Skeletal muscle tissue (tissue), 4 donors: ENCODE results near the gene RBM38. TPM values are rescaled to one million over a fixed set of nuclear protein-coding genes. Genes with fewer than 3 reads are reported as not detected.
"Not testable (repeated sequence)": the region's sequence is repeated elsewhere in the genome, so short reads cannot be mapped to it uniquely, and the experiment has no call there.

Experiments
- H3K27ac ChIP-seq: one replicate; pipeline ENCODE4 v1.7.0; 2013; ENCODE audit warnings: mild to moderate bottlenecking, low read depth, low read length, inconsistent platforms
- H3K27me3 ChIP-seq, 3 donors: one replicate each; pipeline ENCODE4 v1.7.0; 2013; ENCODE audit warnings: low read length in 3 of 3; ENCODE audit not compliant: control insufficient read depth in 3 of 3, insufficient read depth in 3 of 3
- H3K36me3 ChIP-seq, 3 donors: one replicate each; pipeline ENCODE4 v1.7.0; 2013; ENCODE audit warnings: low read length in 3 of 3; ENCODE audit not compliant: control insufficient read depth in 3 of 3, insufficient read depth in 3 of 3
- H3K4me1 ChIP-seq, 3 donors: one replicate each; pipeline ENCODE4 v1.7.0; 2013; ENCODE audit warnings: low read length in 3 of 3, mild to moderate bottlenecking in 3 of 3; ENCODE audit not compliant: control insufficient read depth in 3 of 3, insufficient read depth in 3 of 3
- H3K4me3 ChIP-seq, 3 donors: one replicate each; pipeline ENCODE4 v1.7.0; 2013; ENCODE audit warnings: low read length in 3 of 3
- H3K9ac ChIP-seq, 3 donors: one replicate each; pipeline ENCODE4 v1.7.0; 2013; ENCODE audit warnings: low read length in 3 of 3, mild to moderate bottlenecking in 3 of 3, moderate library complexity in 2 of 3, low read depth in 1 of 3
- H3K9me3 ChIP-seq, 3 donors: one replicate each; pipeline ENCODE4 v1.7.0; 2013; ENCODE audit warnings: low read length in 3 of 3; ENCODE audit not compliant: control insufficient read depth in 3 of 3
- total RNA-seq: library from RNA; depleted of rRNA; stranded (reverse); fragments of >200 nt; gene quantifications from one replicate; pipeline ENCODE4 v1.2.3, GENCODE V29; 2014
- donor health status: Osteomylitis.

RBM38 gene
- total RNA-seq, 1 donor from 2014 or later: 60.0 TPM

DNA sequence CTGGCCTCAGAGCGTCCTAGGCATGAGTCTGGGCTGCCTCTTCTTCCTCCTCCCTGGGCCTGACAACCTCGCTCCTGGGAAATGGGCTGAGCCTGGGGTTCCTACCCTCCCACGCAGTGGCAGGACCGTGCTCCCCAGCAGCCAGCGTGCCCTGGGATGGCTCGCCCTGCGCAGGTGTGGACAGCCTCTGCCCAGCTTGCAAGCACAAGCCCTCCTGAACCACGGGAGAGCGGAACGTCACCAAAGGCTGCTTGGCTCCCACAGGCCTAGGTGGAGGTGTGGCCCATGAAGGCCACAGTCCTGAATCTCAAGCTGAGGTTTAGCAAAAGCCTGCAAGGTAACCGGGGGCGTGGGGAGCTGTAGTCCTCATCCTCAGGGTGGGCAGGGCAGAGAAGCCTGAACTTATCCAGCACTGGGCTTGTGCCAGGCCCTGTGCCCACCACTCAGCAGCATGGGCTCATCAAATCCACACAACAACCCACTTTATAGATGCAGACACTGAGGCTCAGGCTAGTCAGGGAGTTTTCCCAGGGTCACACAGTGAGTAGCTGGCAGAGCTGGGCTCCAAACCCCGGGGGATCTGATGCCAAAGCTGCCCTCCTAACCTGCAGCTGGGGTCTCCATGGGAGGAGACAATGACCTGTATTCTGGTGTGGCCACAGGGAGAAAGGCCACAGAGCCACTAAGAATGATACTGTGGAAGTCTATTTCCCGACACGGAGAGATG, 25.3 kb downstream of the RBM38 start:
- Histone ChIP-seq H3K9me3 (no peaks in the 10 kb centered on the region), H3K27ac (no peak overlapping the region), H3K4me3 (no peak overlapping the region), H3K9ac (no peak overlapping the region), H3K4me1 (peaks cover 0 to 11% (median 9%) of the 10 kb centered on the region in 3 donors), H3K36me3 (no peaks in the 10 kb centered on the region), H3K27me3 (peaks cover 0 to 6% (median 0%) of the 10 kb centered on the region in 3 donors)

DNA sequence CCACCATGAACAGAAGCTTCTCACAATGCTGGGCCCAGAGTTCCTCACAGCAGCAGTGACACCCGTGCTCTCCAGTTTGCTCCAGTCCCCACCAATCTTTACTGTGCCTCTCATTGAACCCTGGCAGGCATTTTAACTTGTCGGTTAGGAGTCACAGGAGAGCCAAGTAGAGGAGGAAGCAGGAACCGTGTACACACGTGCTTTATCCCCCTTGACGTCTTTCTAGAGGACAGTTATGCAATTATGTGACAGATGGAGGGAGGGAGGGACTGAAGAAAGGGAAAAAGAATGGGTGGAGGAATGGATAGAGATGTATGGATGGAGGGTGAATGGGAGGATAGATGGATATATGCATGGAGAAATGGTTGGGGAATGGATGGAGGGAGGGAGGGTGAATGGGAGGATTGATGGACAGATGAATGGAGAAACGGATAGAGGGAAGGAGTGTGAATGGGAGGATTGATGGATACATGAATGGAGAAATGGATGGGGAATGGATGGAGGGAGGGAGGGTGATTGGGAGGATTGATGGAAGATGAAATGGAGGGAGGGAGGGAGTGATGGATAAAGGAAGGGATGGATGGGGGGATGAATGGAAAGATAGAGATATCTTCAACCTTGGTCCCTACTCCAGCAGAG, 26.0 kb downstream of the RBM38 start:
- no peak overlapping the region for H3K9ac ChIP-seq
- H3K9me3 ChIP-seq: no peaks in the 10 kb centered on the region
- no peak overlapping the region for H3K27ac ChIP-seq
- H3K4me3 ChIP-seq: no peak overlapping the region
- peaks cover 0 to 4% (median 3%) of the 10 kb centered on the region in 3 donors for H3K4me1 ChIP-seq
- H3K27me3 ChIP-seq: peaks cover 0 to 7% (median 0%) of the 10 kb centered on the region in 3 donors
- no peaks in the 10 kb centered on the region for H3K36me3 ChIP-seq

- Histone ChIP-seq H3K27me3 (peaks cover 0 to 7% (median 0%) of the 10 kb centered on the region in 3 donors), H3K9ac (no peak overlapping the region), H3K9me3 (no peaks in the 10 kb centered on the region), H3K4me3 (no peak overlapping the region), H3K4me1 (no peaks in the 10 kb centered on the region), H3K36me3 (no peaks in the 10 kb centered on the region), H3K27ac (no peak overlapping the region)
These were observed 26.9 kb downstream of the RBM38 start for GRCh38 chr20:57417830-57418780.

GRCh38 chr20:57419479-57419878, 28.3 kb downstream of the RBM38 start:
- not testable (repeated sequence) for H3K9me3 ChIP-seq, H3K36me3 ChIP-seq, H3K27ac ChIP-seq, H3K4me3 ChIP-seq, H3K4me1 ChIP-seq, H3K9ac ChIP-seq, H3K27me3 ChIP-seq

GRCh38 chr20:57420571-57421252, 29.5 kb downstream of the RBM38 start:
- Histone ChIP-seq H3K4me1 (peaks cover 0 to 6% (median 6%) of the 10 kb centered on the region in 3 donors), H3K27ac (no peak overlapping the region), H3K9ac (no peak overlapping the region), H3K27me3 (peaks cover 0 to 10% (median 0%) of the 10 kb centered on the region in 3 donors), H3K36me3 (no peaks in the 10 kb centered on the region), H3K4me3 (no peak overlapping the region), H3K9me3 (no peaks in the 10 kb centered on the region)

- peaks cover 0 to 6% (median 6%) of the 10 kb centered on the region in 3 donors for H3K4me1 ChIP-seq
These were observed 30.3 kb downstream of the RBM38 start for GRCh38 chr20:57421253-57422220.

DNA sequence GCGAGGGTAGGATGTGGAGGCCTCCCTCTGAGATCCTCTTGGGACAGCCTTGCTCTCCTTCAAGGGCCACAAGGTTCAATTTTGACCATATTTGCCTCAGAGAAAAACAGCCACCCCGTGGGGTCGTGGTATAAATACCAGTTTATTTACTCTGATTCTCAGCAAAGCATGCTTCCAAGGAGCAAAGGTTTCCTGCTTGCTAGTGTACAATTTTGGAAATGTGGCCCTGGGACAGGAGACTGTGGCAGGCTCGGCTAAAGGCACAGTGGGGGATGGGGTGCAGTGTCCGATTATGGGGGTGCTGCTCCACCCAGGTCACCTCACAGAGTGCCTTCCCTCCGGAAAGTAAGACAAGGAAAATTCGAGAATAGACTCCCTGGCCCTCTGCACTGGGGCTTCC, 31.1 kb downstream of the RBM38 start:
- peaks cover 0 to 6% (median 6%) of the 10 kb centered on the region in 3 donors for H3K4me1 ChIP-seq
- no peak overlapping the region for H3K4me3 ChIP-seq
- H3K27me3 ChIP-seq: peaks cover 0 to 10% (median 0%) of the 10 kb centered on the region in 3 donors
- H3K36me3 ChIP-seq: no peaks in the 10 kb centered on the region
- H3K9ac ChIP-seq: no peak overlapping the region
- no peaks in the 10 kb centered on the region for H3K9me3 ChIP-seq
- no peak overlapping the region for H3K27ac ChIP-seq

More at GRCh38 chr20:57421253-57422220, 30.3 kb downstream of the RBM38 start:
- Histone ChIP-seq H3K9me3 (no peaks in the 10 kb centered on the region), H3K4me3 (no peak overlapping the region), H3K9ac (no peak overlapping the region), H3K27ac (no peak overlapping the region), H3K36me3 (no peaks in the 10 kb centered on the region), H3K27me3 (peaks cover 0 to 10% (median 0%) of the 10 kb centered on the region in 3 donors)

GRCh38 chr20:57425150-57426013, 34.2 kb downstream of the RBM38 start:
- H3K4me3 ChIP-seq: no peak overlapping the region
- no peaks in the 10 kb centered on the region for H3K9me3 ChIP-seq
- peaks cover 0 to 10% (median 0%) of the 10 kb centered on the region in 3 donors for H3K27me3 ChIP-seq
- no peaks in the 10 kb centered on the region for H3K36me3 ChIP-seq
- H3K4me1 ChIP-seq: peaks cover 3 to 15% (median 14%) of the 10 kb centered on the region in 3 donors
- H3K27ac ChIP-seq: no peak overlapping the region
- peak overlapping the region in 1 of 3 donors; percentile 33 for H3K9ac ChIP-seq
